HG03280 (cell line): ENCODE measurements around the gene SFTA2.
"Not testable (repeated sequence)": the region's sequence is repeated elsewhere in the genome, so short reads cannot be mapped to it uniquely, and the experiment has no call there.

Experiments
- ATAC-seq: cut with Tn5 transposase; IDR thresholded peaks from one replicate; pipeline ENCODE4 v1.9.1; 2021; ENCODE audit warnings: mild to moderate bottlenecking, moderate library complexity; ENCODE audit not compliant: unreplicated experiment

The SFTA2 gene

GRCh38 chr6:30914076-30914853 is 17.7 kb downstream of the SFTA2 start, which contains the start of gene VARS2:
Gene VARS2 (plus strand): TSS chr6:30914238. CDS start chr6:30914837, 599 bp downstream.
- peak; percentile 86 for ATAC-seq

GRCh38 chr6:30913721-30914075 is 18.3 kb downstream of the SFTA2 start:
- peak; percentile 7 for ATAC-seq

- ATAC-seq: no peak
Observed at GRCh38 chr6:30912746-30913520, 19.0 kb downstream of the SFTA2 start.

- not testable (repeated sequence) for ATAC-seq
Observed at GRCh38 chr6:30910473-30910872, 21.5 kb downstream of the SFTA2 start.

GRCh38 chr6:30908700-30909099 is 23.3 kb downstream of the SFTA2 start:
- ATAC-seq: no peak

- peak; percentile 94 for ATAC-seq
Observed at GRCh38 chr6:30907758-30908591, 24.0 kb downstream of the SFTA2 start, which contains the start of gene GTF2H4. Gene GTF2H4 (plus strand): TSS chr6:30908207.

- ATAC-seq: not testable (repeated sequence)
Observed at GRCh38 chr6:30907290-30907757, 24.6 kb downstream of the SFTA2 start.

GRCh38 chr6:30903236-30903635 is 28.7 kb downstream of the SFTA2 start:
- no peak for ATAC-seq

GRCh38 chr6:30902709-30903108 is 29.3 kb downstream of the SFTA2 start:
- ATAC-seq: no peak

- ATAC-seq: not testable (repeated sequence)
Observed at GRCh38 chr6:30902196-30902595, 29.8 kb downstream of the SFTA2 start.

GRCh38 chr6:30901436-30901835 is 30.5 kb downstream of the SFTA2 start:
- ATAC-seq: no peak

GRCh38 chr6:30900863-30901417 is 31.0 kb downstream of the SFTA2 start:
- ATAC-seq: no peak

- ATAC-seq: no peak
Observed at GRCh38 chr6:30898750-30899360, 33.1 kb downstream of the SFTA2 start.

- no peak for ATAC-seq
Observed at GRCh38 chr6:30897882-30898281, 34.1 kb downstream of the SFTA2 start.

- no peak for ATAC-seq
Observed at GRCh38 chr6:30896541-30896940, 35.4 kb downstream of the SFTA2 start.

GRCh38 chr6:30895343-30895742 is 36.6 kb downstream of the SFTA2 start:
- no peak for ATAC-seq

GRCh38 chr6:30894935-30895334 is 37.0 kb downstream of the SFTA2 start:
- ATAC-seq: no peak

- no peak for ATAC-seq
Observed at GRCh38 chr6:30894381-30894780, 37.6 kb downstream of the SFTA2 start.

- no peak for ATAC-seq
Observed at GRCh38 chr6:30893666-30894065, 38.3 kb downstream of the SFTA2 start.

GRCh38 chr6:30893001-30893591 is 38.9 kb downstream of the SFTA2 start:
- no peak for ATAC-seq
